GM23248 (cell line): ENCODE data around the gene APBA3.

Source experiments
- EZH2 ChIP-seq: fragments of 200-600 bp; sonication (generic); IDR thresholded peaks from 2 replicates; pipeline ENCODE4 v1.6.1; 2018; ENCODE audit warnings: antibody characterized with exemption, mild to moderate bottlenecking; ENCODE audit not compliant: insufficient read depth, poor library complexity, severe bottlenecking
- EZH2phosphoT487 ChIP-seq: fragments of 200-600 bp; sonication (generic); IDR thresholded peaks from 2 replicates; pipeline ENCODE4 v1.6.1; 2018; ENCODE audit warnings: antibody characterized with exemption, moderate library complexity, mild to moderate bottlenecking, low read depth; ENCODE audit not compliant: insufficient read depth

- no peak for TF ChIP-seq EZH2phosphoT487
- TF ChIP-seq EZH2: no peak
Observed at GRCh38 chr19:3716147-3716668, 45.3 kb downstream of the APBA3 start.
